Prostate gland (tissue), 2 donors: ENCODE results near the gene WDR86. TPM values are rescaled to one million over a fixed set of nuclear protein-coding genes. Genes with fewer than 3 reads are reported as not detected.
A peak's percentile ranks its signal among the peaks of the same experiment; 100 is the strongest.

ENCODE experiments used
- DNase-seq: peaks from one replicate; pipeline ENCODE4 v3.0.0-alpha.2; 2019; ENCODE audit warnings: low spot score
- H3K27ac ChIP-seq, 2 donors: fragments of 200-600 bp; sonication (generic); 2 replicates each; pipeline ENCODE4 v1.5.1; 2017 to 2019
- H3K27me3 ChIP-seq: fragments of 200-600 bp; sonication (generic); replicated peaks from 2 replicates; pipeline ENCODE4 v1.5.1; 2019; ENCODE audit not compliant: insufficient read depth
- H3K36me3 ChIP-seq, 2 donors: fragments of 200-600 bp; sonication (generic); 1 replicate in 1 of 2; 2 replicates in 1 of 2; pipeline versions ENCODE4 v1.5.1 to v1.8.1; 2017 to 2019
- H3K4me1 ChIP-seq: fragments of 200-600 bp; sonication (generic); replicated peaks from 2 replicates; pipeline ENCODE4 v1.5.1; 2019
- H3K4me3 ChIP-seq, 2 donors: fragments of 200-600 bp; sonication (generic); 2 replicates each; pipeline ENCODE4 v1.5.1; 2017 to 2019
- H3K9me3 ChIP-seq: fragments of 200-600 bp; sonication (generic); 2 replicates; pipeline ENCODE4 v1.5.1; 2017
- POLR2A ChIP-seq: fragments of 450-650 bp; IDR thresholded peaks from one replicate; pipeline ENCODE4 v1.6.1; 2016; ENCODE audit warnings: antibody characterized with exemption, mild to moderate bottlenecking
- POLR2AphosphoS5 ChIP-seq: sonication (generic); formaldehyde crosslinking; IDR thresholded peaks from one replicate; pipeline ENCODE4 v1.6.1; 2017; ENCODE audit warnings: antibody characterized with exemption
- WGBS: methylation state at CpG from one replicate; pipeline ENCODE4 v1.1.5; 2018; 5-methylcytosine and 5-hydroxymethylcytosine counted together
- intact Hi-C: fragments of 100-400 bp; cut with DNase I; formaldehyde crosslinking; loops from one replicate; pipeline ENCODE4 v1.14.2; 2022
- total RNA-seq, 2 donors: library from RNA; depleted of rRNA; stranded (reverse); fragments of >200 nt; gene quantifications; one replicate each; pipeline ENCODE4 v1.1.0, GENCODE V29; 2016
- TF ChIP-seq, protein P1 (sequence below), 4 experiments: fragments of 200-600 bp in 2 of 4; fragments of 450-650 bp in 2 of 4; sonication (generic) in 2 of 4; IDR thresholded peaks; 1 replicate in 3 of 4; 2 replicates in 1 of 4; pipeline ENCODE4 v1.5.1; 2016 to 2019; ENCODE audit warnings: antibody characterized with exemption in 4 of 4, mild to moderate bottlenecking in 2 of 4, moderate library complexity in 2 of 4

WDR86 gene, protein sequence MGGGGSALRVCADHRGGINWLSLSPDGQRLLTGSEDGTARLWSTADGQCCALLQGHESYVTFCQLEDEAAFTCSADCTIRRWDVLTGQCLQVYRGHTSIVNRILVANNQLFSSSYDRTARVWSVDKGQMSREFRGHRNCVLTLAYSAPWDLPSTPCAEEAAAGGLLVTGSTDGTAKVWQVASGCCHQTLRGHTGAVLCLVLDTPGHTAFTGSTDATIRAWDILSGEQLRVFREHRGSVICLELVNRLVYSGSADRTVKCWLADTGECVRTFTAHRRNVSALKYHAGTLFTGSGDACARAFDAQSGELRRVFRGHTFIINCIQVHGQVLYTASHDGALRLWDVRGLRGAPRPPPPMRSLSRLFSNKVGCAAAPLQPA
- 10 to 100 TPM in 1 of 2 donors, 1 to 10 TPM in 1; 3.6 to 12.8 TPM for total RNA-seq

DNA sequence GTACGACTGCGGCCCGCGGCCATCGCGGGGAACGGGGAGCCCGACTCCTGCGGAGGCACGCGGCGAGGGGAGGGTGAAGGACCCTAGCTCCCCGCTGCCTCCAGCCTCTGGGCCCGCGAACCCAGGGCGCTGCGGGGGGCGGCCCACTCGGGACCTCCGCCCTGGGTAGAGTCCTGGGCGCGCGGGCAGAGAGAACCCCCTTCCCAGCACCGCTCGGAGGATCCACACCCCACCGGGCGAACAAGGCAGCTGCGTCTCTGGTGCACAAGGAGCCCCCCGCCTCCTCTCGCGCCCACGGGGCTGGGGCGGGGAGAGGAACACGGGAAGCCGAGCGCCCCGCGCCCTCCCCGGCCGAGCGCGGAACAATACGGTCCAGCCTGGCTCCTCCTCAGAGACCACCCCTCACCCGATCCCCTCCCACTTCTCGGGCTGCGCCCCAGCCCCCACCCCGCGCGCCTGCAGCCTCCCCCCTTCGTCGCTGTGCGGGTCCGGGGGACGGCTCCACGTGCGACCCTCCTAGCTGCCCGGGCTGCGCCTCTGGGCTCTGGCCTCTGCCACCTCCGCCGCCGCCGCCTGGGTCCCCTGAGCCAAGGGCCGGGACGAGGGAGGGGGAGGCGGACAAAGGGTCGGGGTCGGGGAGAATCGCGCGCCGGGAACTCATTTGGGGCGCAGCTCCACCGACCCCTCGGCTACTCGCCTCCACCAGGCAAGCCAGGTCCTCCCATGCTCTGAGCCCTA lies at the start of gene WDR86:
Gene WDR86 (minus strand): TSS at position 372 of the 738 bp plus-strand sequence. CDS start 449 bp downstream, outside the sequence.
- H3K4me3 ChIP-seq: peak within 1 kb of the TSS; percentile 29 to 40
- peaks cover 8% of the 10 kb centered on the region for H3K4me1 ChIP-seq
- H3K36me3 ChIP-seq: no peaks in the 10 kb centered on the region
- TF ChIP-seq, protein P1, sequence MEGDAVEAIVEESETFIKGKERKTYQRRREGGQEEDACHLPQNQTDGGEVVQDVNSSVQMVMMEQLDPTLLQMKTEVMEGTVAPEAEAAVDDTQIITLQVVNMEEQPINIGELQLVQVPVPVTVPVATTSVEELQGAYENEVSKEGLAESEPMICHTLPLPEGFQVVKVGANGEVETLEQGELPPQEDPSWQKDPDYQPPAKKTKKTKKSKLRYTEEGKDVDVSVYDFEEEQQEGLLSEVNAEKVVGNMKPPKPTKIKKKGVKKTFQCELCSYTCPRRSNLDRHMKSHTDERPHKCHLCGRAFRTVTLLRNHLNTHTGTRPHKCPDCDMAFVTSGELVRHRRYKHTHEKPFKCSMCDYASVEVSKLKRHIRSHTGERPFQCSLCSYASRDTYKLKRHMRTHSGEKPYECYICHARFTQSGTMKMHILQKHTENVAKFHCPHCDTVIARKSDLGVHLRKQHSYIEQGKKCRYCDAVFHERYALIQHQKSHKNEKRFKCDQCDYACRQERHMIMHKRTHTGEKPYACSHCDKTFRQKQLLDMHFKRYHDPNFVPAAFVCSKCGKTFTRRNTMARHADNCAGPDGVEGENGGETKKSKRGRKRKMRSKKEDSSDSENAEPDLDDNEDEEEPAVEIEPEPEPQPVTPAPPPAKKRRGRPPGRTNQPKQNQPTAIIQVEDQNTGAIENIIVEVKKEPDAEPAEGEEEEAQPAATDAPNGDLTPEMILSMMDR (IDR thresholded peaks at IDR 0.05): no peak
- TF ChIP-seq POLR2A (no peak), POLR2AphosphoS5 (no peak)
- WGBS: 1% methylated on average over 60 of the region's 75 CpGs
- H3K9me3 ChIP-seq: no peaks in the 10 kb centered on the region
- peak within 1 kb of the TSS in 1 of 2 donors; percentile 36 for H3K27ac ChIP-seq
- H3K27me3 ChIP-seq: peaks cover 13% of the 10 kb centered on the region
- DNase-seq: no peak
- intact Hi-C loops: no loop called here

DNA sequence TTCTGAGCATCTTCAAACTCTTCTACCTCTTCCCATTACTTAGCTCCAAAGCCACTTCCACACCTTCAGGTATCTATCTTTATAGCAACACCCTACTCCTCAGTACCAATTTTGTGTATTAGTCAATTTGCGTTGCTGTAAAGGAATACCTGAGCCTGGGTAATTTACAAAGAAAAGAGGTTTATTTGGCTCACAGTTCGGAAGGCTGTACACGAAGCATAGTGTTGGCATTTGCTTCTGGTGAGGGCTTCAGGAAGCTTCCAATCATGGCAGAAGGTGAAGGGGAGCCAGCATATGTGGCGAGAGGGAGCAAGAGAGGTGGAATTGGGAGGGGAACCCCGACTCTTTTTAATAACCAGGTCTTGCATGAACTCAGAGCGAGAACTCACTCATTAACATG lies 47.7 kb upstream of the WDR86 start:
- intact Hi-C loops: no loop called here
- 96% methylated on average over 6 of the region's 6 CpGs for WGBS
- H3K27me3 ChIP-seq: no peaks in the 10 kb centered on the region

GRCh38 chr7:151456782-151457181 lies 46.9 kb upstream of the WDR86 start:
- WGBS: 83% methylated on average over 4 of the region's 4 CpGs
- Histone ChIP-seq H3K27me3 (no peaks in the 10 kb centered on the region), H3K4me1 (peaks cover 5% of the 10 kb centered on the region), H3K9me3 (no peaks in the 10 kb centered on the region), H3K4me3 (no peak overlapping the region), H3K27ac (no peak overlapping the region), H3K36me3 (no peaks in the 10 kb centered on the region)
- TF ChIP-seq POLR2AphosphoS5 (no peak), POLR2A (no peak)
- TF ChIP-seq, protein P1 (IDR thresholded peaks at IDR 0.05): no peak
- intact Hi-C loops: no loop called here
- DNase-seq: no peak

More for the DNA sequence above, 47.7 kb upstream of the WDR86 start:
- Histone ChIP-seq H3K4me1 (peaks cover 5% of the 10 kb centered on the region), H3K4me3 (no peak overlapping the region), H3K9me3 (no peaks in the 10 kb centered on the region), H3K27ac (no peak overlapping the region), H3K36me3 (no peaks in the 10 kb centered on the region)
- DNase-seq: no peak
- no peak for TF ChIP-seq POLR2A
- TF ChIP-seq, protein P1 (IDR thresholded peaks at IDR 0.05): no peak
- no peak for TF ChIP-seq POLR2AphosphoS5

DNA sequence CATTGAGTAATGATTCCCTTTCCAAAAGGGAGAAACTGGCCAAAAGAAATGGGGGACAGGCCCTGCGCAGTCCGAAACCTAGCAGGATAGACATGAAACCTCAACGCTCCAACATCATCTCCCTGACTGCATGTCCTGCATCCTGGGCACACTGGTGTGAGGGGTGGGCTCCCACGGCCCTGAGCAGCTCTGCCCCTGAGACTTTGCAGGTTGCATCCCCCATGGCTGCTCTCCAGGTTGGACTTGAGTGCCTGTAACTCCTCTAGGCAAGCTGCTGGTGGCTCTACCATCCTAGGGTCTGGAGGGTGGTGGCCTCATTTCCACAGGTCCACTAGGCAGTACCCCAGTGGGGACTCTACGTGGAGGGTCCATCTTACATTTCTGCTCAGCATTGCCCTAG lies 46.4 kb upstream of the WDR86 start:
- Histone ChIP-seq H3K9me3 (no peaks in the 10 kb centered on the region), H3K36me3 (no peaks in the 10 kb centered on the region), H3K4me3 (no peak overlapping the region), H3K27me3 (no peaks in the 10 kb centered on the region), H3K27ac (no peak overlapping the region), H3K4me1 (peaks cover 5% of the 10 kb centered on the region)
- 97% methylated on average over 5 of the region's 5 CpGs for WGBS
- intact Hi-C loops: no loop called here
- DNase-seq: no peak
- no peak for TF ChIP-seq POLR2A
- TF ChIP-seq, protein P1 (IDR thresholded peaks at IDR 0.05): no peak
- no peak for TF ChIP-seq POLR2AphosphoS5
